GM12878 (cell line): Measurements from ENCODE around the gene KCNJ3. TPM values are rescaled to one million over a fixed set of nuclear protein-coding genes. Genes with fewer than 3 reads are reported as not detected.

Experiments used
- ATAC-seq: fragments of 200-7000 bp; cut with Tn5 transposase; 3 replicates; pipeline ENCODE4 v1.9.1; 2020; ENCODE audit warnings: mild to moderate bottlenecking, moderate library complexity
- Bru-seq: library from RNA; stranded (reverse); fragments of 400-500 nt; gene quantifications from one replicate; lab custom pipeline; 2021; lab: Mats Ljungman, UMichigan
- BruChase-seq, 2 experiments: library from RNA; stranded (reverse); fragments of 400-500 nt; gene quantifications; one replicate each; lab custom pipeline; 2021; lab: Mats Ljungman, UMichigan
- BruUV-seq: library from RNA; stranded (reverse); fragments of 400-500 nt; replicated peaks from 2 replicates; lab custom pipeline; 2021; lab: Mats Ljungman, UMichigan
- CTCF ChIA-PET: fragments of 300-600 bp; sonication (Branson Sonifier 250); formaldehyde crosslinking; extraction: SDS; loops from one replicate; lab custom pipeline; 2021; ENCODE audit warnings: inconsistent platforms; lab: Yijun Ruan, JAX
- POLR2A ChIA-PET: fragments of 350-600 bp; formaldehyde crosslinking; extraction: SDS; loops from one replicate; lab custom pipeline; 2021; ENCODE audit warnings: inconsistent platforms; lab: Charles Lee
- RAD21 ChIA-PET: fragments of 300-600 bp; sonication (Branson Sonifier 250); formaldehyde crosslinking; loops from one replicate; lab custom pipeline; 2023; ENCODE audit warnings: antibody characterized with exemption; ENCODE audit not compliant: unreplicated experiment; lab: Charles Lee
- SMC1A ChIA-PET: fragments of 300-600 bp; sonication (Branson Sonifier 250); formaldehyde crosslinking; loops from one replicate; lab custom pipeline; 2023; ENCODE audit not compliant: unreplicated experiment, uncharacterized antibody; lab: Charles Lee
- DNase-seq: peaks from one replicate; pipeline ENCODE4 v3.0.0-alpha.2; 2011; ENCODE audit warnings: low read depth, low spot score
- FAIRE-seq: peaks from 3 replicates; lab custom pipeline; 2011; peaks lifted over from hg19 to GRCh38; lab: Jason Lieb, UNC
- H2AFZ ChIP-seq: 2 replicates; pipeline ENCODE4 v1.6.0; 2011; ENCODE audit warnings: low read depth, low read length, control low read depth; ENCODE audit not compliant: control insufficient read depth
- H3K27ac ChIP-seq: 2 replicates; pipeline ENCODE4 v1.5.1; 2011; ENCODE audit warnings: control low read depth; ENCODE audit not compliant: control insufficient read depth, insufficient read depth
- H3K27me3 ChIP-seq, 2 experiments: replicated peaks in 1 of 2; 2 replicates each; pipeline versions ENCODE4 v1.6.0 to v1.6.1; 2011; ENCODE audit warnings: low read length in 1 of 2; ENCODE audit not compliant: control insufficient read depth in 2 of 2, insufficient read depth in 2 of 2
- H3K36me3 ChIP-seq, 2 experiments: 2 replicates each; pipeline ENCODE4 v1.5.1; 2011; ENCODE audit warnings: low read length in 1 of 2; ENCODE audit not compliant: control insufficient read depth in 2 of 2, insufficient read depth in 2 of 2
- H3K4me1 ChIP-seq: 2 replicates; pipeline ENCODE4 v1.6.1; 2011; ENCODE audit warnings: mild to moderate bottlenecking, low read length, moderate library complexity, mixed read lengths; ENCODE audit not compliant: control insufficient read depth, insufficient read depth
- H3K4me2 ChIP-seq: 2 replicates; pipeline ENCODE4 v1.6.0; 2011; ENCODE audit warnings: control low read depth; ENCODE audit not compliant: control insufficient read depth, insufficient read depth
- H3K4me3 ChIP-seq: fragments of 200-600 bp; sonication (generic); 2 replicates; pipeline ENCODE4 v1.5.1; 2016
- H3K79me2 ChIP-seq: 2 replicates; pipeline ENCODE4 v1.6.0; 2011; ENCODE audit warnings: low read length; ENCODE audit not compliant: control insufficient read depth, insufficient read depth
- H3K9ac ChIP-seq: 2 replicates; pipeline ENCODE4 v1.8.0; 2011; ENCODE audit warnings: low read length, control low read depth, mixed read lengths; ENCODE audit not compliant: control insufficient read depth, insufficient read depth
- H3K9me3 ChIP-seq: replicated peaks from 3 replicates; pipeline ENCODE4 v1.5.1; 2011; ENCODE audit warnings: mild to moderate bottlenecking, low read length; ENCODE audit not compliant: control insufficient read depth, insufficient read depth
- H4K20me1 ChIP-seq: 2 replicates; pipeline ENCODE4 v1.6.0; 2011; ENCODE audit not compliant: control insufficient read depth, insufficient read depth
- CHD2 ChIP-seq: IDR thresholded peaks from 2 replicates; pipeline ENCODE4 v1.6.1; 2011; ENCODE audit warnings: low read depth, low read length, improper control_type of control experiment, borderline replicate concordance
- CREM ChIP-seq: IDR thresholded peaks from 2 replicates; pipeline ENCODE4 v1.6.1; 2014; ENCODE audit warnings: antibody characterized with exemption, low read depth
- DPF2 ChIP-seq: fragments of 450-650 bp; IDR thresholded peaks from 2 replicates; pipeline ENCODE4 v1.6.1; 2017; ENCODE audit warnings: mild to moderate bottlenecking
- KDM1A ChIP-seq: fragments of 200-600 bp; sonication (generic); IDR thresholded peaks from 2 replicates; pipeline ENCODE4 v1.6.1; 2016; ENCODE audit warnings: borderline replicate concordance
- MEF2B ChIP-seq: fragments of 450-650 bp; IDR thresholded peaks from 2 replicates; pipeline ENCODE4 v1.6.1; 2018; ENCODE audit warnings: mild to moderate bottlenecking, moderate library complexity; ENCODE audit not compliant: partially characterized antibody, poor library complexity, severe bottlenecking
- NFXL1 ChIP-seq: fragments of 450-650 bp; IDR thresholded peaks from 2 replicates; pipeline ENCODE4 v1.6.1; 2017; ENCODE audit warnings: antibody characterized with exemption, mild to moderate bottlenecking, borderline replicate concordance
- NR2C2 ChIP-seq: IDR thresholded peaks from 2 replicates; pipeline ENCODE4 v1.6.1; 2011; ENCODE audit warnings: borderline replicate concordance, low read depth; ENCODE audit not compliant: control insufficient read depth, insufficient read length
- RB1 ChIP-seq: fragments of 450-650 bp; formaldehyde crosslinking; IDR thresholded peaks from 2 replicates; pipeline ENCODE4 v1.6.1; 2017; ENCODE audit warnings: mild to moderate bottlenecking, borderline replicate concordance
- SMC3 ChIP-seq: IDR thresholded peaks from 2 replicates; pipeline ENCODE4 v1.6.1; 2011; ENCODE audit warnings: low read length, improper control_type of control experiment, borderline replicate concordance
- SP1 ChIP-seq: IDR thresholded peaks from one replicate; pipeline ENCODE4 v1.6.1; 2011; ENCODE audit warnings: low read depth, low read length
- TBL1XR1 ChIP-seq: IDR thresholded peaks from 2 replicates; pipeline ENCODE4 v1.6.1; 2012; ENCODE audit warnings: low read depth, low read length, improper control_type of control experiment
- YBX1 ChIP-seq: fragments of 450-650 bp; IDR thresholded peaks from 2 replicates; pipeline ENCODE4 v1.6.1; 2016; ENCODE audit warnings: antibody characterized with exemption
- WGBS: methylation state at CpG from one replicate; pipeline ENCODE4 v1.1.6; 2016; ENCODE audit warnings: low lambda C conversion rate; ENCODE audit not compliant: insufficient replicate concordance, insufficient coverage; ENCODE audit errors: missing lambda C conversion rate; 5-methylcytosine and 5-hydroxymethylcytosine counted together
- in situ Hi-C: fragments of 300-500 bp; cut with MboI; formaldehyde crosslinking; loops from 9 replicates; pipeline ENCODE4 v1.14.3; 2018; ENCODE audit warnings: mixed read lengths
- intact Hi-C: fragments of 100-400 bp; cut with micrococcal nuclease; formaldehyde crosslinking; loops from one replicate; pipeline ENCODE4 v1.14.2; 2022; ENCODE audit not compliant: unreplicated experiment
- long read RNA-seq, 2 experiments: library from polyadenylated mRNA; unstranded; transcript quantifications; one replicate each; pipeline ENCODE4 v2.0.0, GENCODE V29; 2019 to 2020
- polyA minus RNA-seq, 3 experiments: library from RNA; depleted of rRNA, polyadenylated mRNA; stranded (reverse); fragments of >200 nt; gene quantifications; 2 replicates each; pipeline ENCODE4 v1.2.3, GENCODE V29; 2011
- polyA plus RNA-seq, 11 experiments: library from polyadenylated mRNA; depleted of rRNA in 4 of 11; unstranded in 6 of 11; stranded (reverse) in 5 of 11; fragments of >200 nt; fragmentation: Nextera tagmentation in 4 of 11; fragmentation: Illumina TruSeq in 1 of 11; extraction: Ambion mirVana in 4 of 11; extraction: Trizol in 1 of 11; gene quantifications; 1 replicate in 1 of 11; 2 replicates in 10 of 11; pipeline versions ENCODE4 v1.2.1 to v1.2.3, GENCODE V29; 2011 to 2016; ENCODE audit warnings: inconsistent platforms in 2 of 11, missing spikeins in 2 of 11, low read depth in 1 of 11
- total RNA-seq, 4 experiments: library from RNA; depleted of rRNA in 3 of 4; stranded (reverse); fragments of >200 nt in 3 of 4; fragmentation: Illumina TruSeq in 1 of 4; extraction: Trizol in 1 of 4; gene quantifications; 2 replicates each; pipeline versions ENCODE4 v1.2.1 to v1.2.3, GENCODE V29; 2013 to 2021
- TF ChIP-seq, protein P1 (sequence below): fragments of 450-650 bp; IDR thresholded peaks from 2 replicates; pipeline ENCODE4 v1.6.1; 2017; ENCODE audit warnings: antibody characterized with exemption, mild to moderate bottlenecking, moderate library complexity

KCNJ3 gene, protein sequence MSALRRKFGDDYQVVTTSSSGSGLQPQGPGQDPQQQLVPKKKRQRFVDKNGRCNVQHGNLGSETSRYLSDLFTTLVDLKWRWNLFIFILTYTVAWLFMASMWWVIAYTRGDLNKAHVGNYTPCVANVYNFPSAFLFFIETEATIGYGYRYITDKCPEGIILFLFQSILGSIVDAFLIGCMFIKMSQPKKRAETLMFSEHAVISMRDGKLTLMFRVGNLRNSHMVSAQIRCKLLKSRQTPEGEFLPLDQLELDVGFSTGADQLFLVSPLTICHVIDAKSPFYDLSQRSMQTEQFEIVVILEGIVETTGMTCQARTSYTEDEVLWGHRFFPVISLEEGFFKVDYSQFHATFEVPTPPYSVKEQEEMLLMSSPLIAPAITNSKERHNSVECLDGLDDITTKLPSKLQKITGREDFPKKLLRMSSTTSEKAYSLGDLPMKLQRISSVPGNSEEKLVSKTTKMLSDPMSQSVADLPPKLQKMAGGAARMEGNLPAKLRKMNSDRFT
- total RNA-seq (2013; cell fraction: nucleolus; rRNA removed), result 0.27 and 0.39 TPM in 2 replicates
- 0.71 TPM in 1 of 2 replicates, not detected in the other for total RNA-seq (2014; rRNA removed)
- 0.04 TPM in 1 of 2 replicates, not detected in the other for total RNA-seq (2014; rRNA removed; fragmentation: Illumina TruSeq; extraction: Trizol)
- total RNA-seq (2021), result not detected in 2 replicates
- polyA plus RNA-seq (2011; ENCODE audit: low read depth), result not detected
- polyA plus RNA-seq (2011; rRNA removed), result 1.1 TPM in 2 replicates
- 0.72 and 0.87 TPM in 2 replicates for polyA plus RNA-seq (2011; cell fraction: cytosol; rRNA removed)
- 0.87 and 1.4 TPM in 2 replicates for polyA plus RNA-seq (2011; cell fraction: nucleus; rRNA removed)
- polyA plus RNA-seq (2012), result not detected in 2 replicates
- polyA plus RNA-seq (2014; fragmentation: Illumina TruSeq; extraction: Trizol), result 0.01 TPM in 1 of 2 replicates, not detected in the other
- not detected for polyA plus RNA-seq (2014; fragmentation: Nextera tagmentation; extraction: Ambion mirVana)
- polyA plus RNA-seq (2014; rRNA removed), result 0.03 TPM in 1 of 2 replicates, not detected in the other
- not detected for polyA plus RNA-seq (2016; fragmentation: Nextera tagmentation; extraction: Ambion mirVana)
- polyA minus RNA-seq (2011; rRNA and poly(A)+ RNA removed), result 1.9 and 2.6 TPM in 2 replicates
- 0.21 TPM in 1 of 2 replicates, not detected in the other for polyA minus RNA-seq (2011; cell fraction: cytosol; rRNA and poly(A)+ RNA removed)
- 1.5 and 3.3 TPM in 2 replicates for polyA minus RNA-seq (2011; cell fraction: nucleus; rRNA and poly(A)+ RNA removed)
- Bru-seq, nascent RNA, result percentile 55 among the genes with signal in this experiment
- BruChase-seq, experiment 1, labeled RNA remaining after a 6-hour chase, result percentile 52 among the genes with signal in this experiment
- percentile 60 among the genes with signal in this experiment for BruChase-seq, experiment 2, labeled RNA remaining after a 2-hour chase
- long read RNA-seq, experiment 1, result 0 reads
- long read RNA-seq, experiment 2, partial matches to known transcripts, result 0 of 7 reads
- long read RNA-seq, experiment 2, other reads (novel, unspliced or antisense), result 7 of 7 reads

GRCh38 chr2:154698296-154698720, at the start of gene KCNJ3:
TSS of gene KCNJ3 (plus strand) at chr2:154698695. CDS start at chr2:154698776, 81 bp downstream.
- POLR2A ChIA-PET, result no interaction called here
- RAD21 ChIA-PET, result no interaction called here
- H3K79me2 ChIP-seq, result no peaks in the 10 kb centered on the region
- no peaks in the 10 kb centered on the region for H3K9me3 ChIP-seq
- BruUV-seq, result no TSS peak
- no peak within 1 kb of the TSS for H3K27ac ChIP-seq
- TF ChIP-seq YBX1, result no peak
- TF ChIP-seq NFXL1, result no peak
- TF ChIP-seq NR2C2, result no peak
- TF ChIP-seq CREM, result no peak
- TF ChIP-seq DPF2, result no peak
- TF ChIP-seq, protein P1, sequence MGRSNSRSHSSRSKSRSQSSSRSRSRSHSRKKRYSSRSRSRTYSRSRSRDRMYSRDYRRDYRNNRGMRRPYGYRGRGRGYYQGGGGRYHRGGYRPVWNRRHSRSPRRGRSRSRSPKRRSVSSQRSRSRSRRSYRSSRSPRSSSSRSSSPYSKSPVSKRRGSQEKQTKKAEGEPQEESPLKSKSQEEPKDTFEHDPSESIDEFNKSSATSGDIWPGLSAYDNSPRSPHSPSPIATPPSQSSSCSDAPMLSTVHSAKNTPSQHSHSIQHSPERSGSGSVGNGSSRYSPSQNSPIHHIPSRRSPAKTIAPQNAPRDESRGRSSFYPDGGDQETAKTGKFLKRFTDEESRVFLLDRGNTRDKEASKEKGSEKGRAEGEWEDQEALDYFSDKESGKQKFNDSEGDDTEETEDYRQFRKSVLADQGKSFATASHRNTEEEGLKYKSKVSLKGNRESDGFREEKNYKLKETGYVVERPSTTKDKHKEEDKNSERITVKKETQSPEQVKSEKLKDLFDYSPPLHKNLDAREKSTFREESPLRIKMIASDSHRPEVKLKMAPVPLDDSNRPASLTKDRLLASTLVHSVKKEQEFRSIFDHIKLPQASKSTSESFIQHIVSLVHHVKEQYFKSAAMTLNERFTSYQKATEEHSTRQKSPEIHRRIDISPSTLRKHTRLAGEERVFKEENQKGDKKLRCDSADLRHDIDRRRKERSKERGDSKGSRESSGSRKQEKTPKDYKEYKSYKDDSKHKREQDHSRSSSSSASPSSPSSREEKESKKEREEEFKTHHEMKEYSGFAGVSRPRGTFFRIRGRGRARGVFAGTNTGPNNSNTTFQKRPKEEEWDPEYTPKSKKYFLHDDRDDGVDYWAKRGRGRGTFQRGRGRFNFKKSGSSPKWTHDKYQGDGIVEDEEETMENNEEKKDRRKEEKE, result no peak
- no peak for TF ChIP-seq MEF2B
- TF ChIP-seq SP1, result no peak
- no peak for TF ChIP-seq CHD2
- TF ChIP-seq RB1, result no peak
- TF ChIP-seq SMC3, result no peak
- TF ChIP-seq TBL1XR1, result no peak
- TF ChIP-seq KDM1A, result no peak
- H3K9ac ChIP-seq, result no peak within 1 kb of the TSS
- ATAC-seq (no peak), DNase-seq (no peak), FAIRE-seq (no peak)
- H2AFZ ChIP-seq, result no peak within 1 kb of the TSS
- H3K36me3 ChIP-seq, result no peaks in the 10 kb centered on the region
- intact Hi-C loops (no loop called here), in situ Hi-C loops (no loop called here)
- H3K4me2 ChIP-seq, result no peak within 1 kb of the TSS
- H3K4me1 ChIP-seq, result no peaks in the 10 kb centered on the region
- SMC1A ChIA-PET, result no interaction called here
- CTCF ChIA-PET, result no interaction called here
- H3K27me3 ChIP-seq, result peaks cover 2% of the 10 kb centered on the region in 2 experiments
- 18% methylated on average over 12 of the region's 16 CpGs for WGBS
- no peaks in the 10 kb centered on the region for H4K20me1 ChIP-seq
- no peak within 1 kb of the TSS for H3K4me3 ChIP-seq
